CD4-positive, alpha-beta T cell (primary cell): Measurements from ENCODE around the gene SNRNP25. TPM values are rescaled to one million over a fixed set of nuclear protein-coding genes. Genes with fewer than 3 reads are reported as not detected.

Source experiments
- ATAC-seq: fragments of 200-7000 bp; cut with Tn5 transposase; one replicate; pipeline ENCODE4 v1.10.0; 2022; ENCODE audit warnings: mild to moderate bottlenecking; ENCODE audit not compliant: poor library complexity
- CTCF ChIA-PET: fragments of 350-600 bp; sonication (Branson Sonifier 250); formaldehyde crosslinking; loops from one replicate; lab custom pipeline; 2021; ENCODE audit warnings: antibody characterized with exemption, inconsistent platforms; lab: Charles Lee
- POLR2A ChIA-PET: fragments of 350-600 bp; sonication (Branson Sonifier 250); formaldehyde crosslinking; loops from one replicate; lab custom pipeline; 2021; ENCODE audit warnings: antibody characterized with exemption, inconsistent platforms; lab: Charles Lee
- DNase-seq, 14 experiments: peaks; one replicate each; pipeline ENCODE4 v3.0.0-alpha.2; 2013 to 2020; ENCODE audit warnings: mixed read lengths in 2 of 14
- H3K27ac ChIP-seq, 2 donors: one replicate each; pipeline versions ENCODE4 v1.5.1 to v1.7.0; 2013; ENCODE audit warnings: low read length in 2 of 2, low read depth in 1 of 2, mild to moderate bottlenecking in 1 of 2
- H3K27me3 ChIP-seq, 2 experiments: 1 replicate in 1 of 2; 2 replicates in 1 of 2; pipeline versions ENCODE4 v1.6.1 to v1.7.0; 2013; ENCODE audit warnings: low read length in 2 of 2, control low read depth in 1 of 2, mild to moderate bottlenecking in 1 of 2, moderate library complexity in 1 of 2; ENCODE audit not compliant: insufficient read depth in 2 of 2, control insufficient read depth in 1 of 2
- H3K36me3 ChIP-seq: one replicate; pipeline ENCODE4 v1.6.1; 2013; ENCODE audit warnings: low read length, control low read depth; ENCODE audit not compliant: insufficient read depth
- H3K4me1 ChIP-seq: one replicate; pipeline ENCODE4 v1.6.1; 2013; ENCODE audit warnings: low read length, control low read depth; ENCODE audit not compliant: insufficient read depth
- H3K4me3 ChIP-seq: one replicate; pipeline ENCODE4 v1.5.1; 2013; ENCODE audit warnings: mild to moderate bottlenecking, low read length, moderate library complexity
- H3K9me3 ChIP-seq, 2 experiments: 1 replicate in 1 of 2; 2 replicates in 1 of 2; pipeline versions ENCODE4 v1.6.1 to v1.7.0; 2013; ENCODE audit warnings: low read length in 2 of 2, mild to moderate bottlenecking in 2 of 2, control low read depth in 1 of 2, moderate library complexity in 1 of 2; ENCODE audit not compliant: control insufficient read depth in 1 of 2, insufficient read depth in 1 of 2
- H3K27ac Mint-ChIP-seq: one replicate; pipeline ENCODE4 v1.8.0; 2020; ENCODE audit warnings: mixed read lengths
- H3K27me3 Mint-ChIP-seq: one replicate; pipeline ENCODE4 v1.8.0; 2021; ENCODE audit warnings: mixed read lengths
- H3K36me3 Mint-ChIP-seq: one replicate; pipeline ENCODE4 v1.8.0; 2021; ENCODE audit warnings: low read depth, mixed read lengths
- H3K4me1 Mint-ChIP-seq: one replicate; pipeline ENCODE4 v1.8.0; 2021; ENCODE audit warnings: low read depth, mixed read lengths
- H3K4me3 Mint-ChIP-seq: one replicate; pipeline ENCODE4 v1.8.0; 2020; ENCODE audit warnings: mild to moderate bottlenecking, mixed read lengths
- H3K9me3 Mint-ChIP-seq: one replicate; pipeline ENCODE4 v1.8.0; 2020; ENCODE audit warnings: mixed read lengths
- intact Hi-C, 2 experiments: fragments of 100-400 bp; cut with DNase I in 1 of 2; cut with micrococcal nuclease in 1 of 2; formaldehyde crosslinking; loops; one replicate each; pipeline versions ENCODE4 v1.15.1 to v1.9.0; 2023 to 2025; cut with DNase I, micrococcal nuclease
- total RNA-seq, 174 experiments: library from RNA in 2 of 174; stranded (reverse) in 2 of 174; gene quantifications; one replicate each; pipeline ENCODE4 v1.2.3 and lab custom pipeline; 2021 to 2026
- TF ChIP-seq, protein P1 (sequence below): fragments of 200-600 bp; IDR thresholded peaks from one replicate; pipeline ENCODE4 v1.8.0; 2022; ENCODE audit warnings: antibody characterized with exemption, mild to moderate bottlenecking

Gene SNRNP25
- total RNA-seq, 2 experiments from 2014 or later, result 4.8 to 5.1 TPM

DNA sequence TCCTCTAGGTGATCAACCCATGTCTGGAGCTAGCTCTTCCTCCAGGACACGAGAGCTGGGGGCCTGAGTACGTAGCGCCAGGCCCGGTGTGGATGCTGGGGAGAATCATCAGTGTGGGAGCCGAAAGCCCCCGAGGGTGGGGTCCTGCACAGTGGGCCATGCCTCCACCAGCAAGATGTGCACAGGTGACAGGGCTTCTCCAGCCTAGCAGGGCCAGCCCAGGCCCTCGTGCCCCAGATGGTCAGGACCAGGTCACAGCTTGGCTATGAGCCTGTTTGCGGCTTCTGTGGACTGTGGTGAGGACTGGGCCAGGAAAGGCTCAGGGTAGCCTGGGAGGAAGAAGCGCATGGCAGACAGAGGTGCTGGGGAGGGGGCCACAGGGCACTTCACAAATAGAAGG lies 32.2 kb downstream of the SNRNP25 start:
- peaks cover 28% of the 10 kb centered on the region for H3K4me1 Mint-ChIP-seq
- TF ChIP-seq, protein P1, sequence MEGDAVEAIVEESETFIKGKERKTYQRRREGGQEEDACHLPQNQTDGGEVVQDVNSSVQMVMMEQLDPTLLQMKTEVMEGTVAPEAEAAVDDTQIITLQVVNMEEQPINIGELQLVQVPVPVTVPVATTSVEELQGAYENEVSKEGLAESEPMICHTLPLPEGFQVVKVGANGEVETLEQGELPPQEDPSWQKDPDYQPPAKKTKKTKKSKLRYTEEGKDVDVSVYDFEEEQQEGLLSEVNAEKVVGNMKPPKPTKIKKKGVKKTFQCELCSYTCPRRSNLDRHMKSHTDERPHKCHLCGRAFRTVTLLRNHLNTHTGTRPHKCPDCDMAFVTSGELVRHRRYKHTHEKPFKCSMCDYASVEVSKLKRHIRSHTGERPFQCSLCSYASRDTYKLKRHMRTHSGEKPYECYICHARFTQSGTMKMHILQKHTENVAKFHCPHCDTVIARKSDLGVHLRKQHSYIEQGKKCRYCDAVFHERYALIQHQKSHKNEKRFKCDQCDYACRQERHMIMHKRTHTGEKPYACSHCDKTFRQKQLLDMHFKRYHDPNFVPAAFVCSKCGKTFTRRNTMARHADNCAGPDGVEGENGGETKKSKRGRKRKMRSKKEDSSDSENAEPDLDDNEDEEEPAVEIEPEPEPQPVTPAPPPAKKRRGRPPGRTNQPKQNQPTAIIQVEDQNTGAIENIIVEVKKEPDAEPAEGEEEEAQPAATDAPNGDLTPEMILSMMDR, result no peak
- no peak overlapping the region for H3K27ac Mint-ChIP-seq
- Histone ChIP-seq H3K36me3 (peaks cover 48% of the 10 kb centered on the region), H3K9me3 (no peaks in the 10 kb centered on the region), H3K27ac (no peak overlapping the region), H3K27me3 (no peaks in the 10 kb centered on the region), H3K4me1 (peaks cover 25% of the 10 kb centered on the region), H3K4me3 (no peak overlapping the region)
- H3K27me3 Mint-ChIP-seq, result no peaks in the 10 kb centered on the region
- intact Hi-C loops, result no loop called here
- ChIA-PET POLR2A (interaction anchor here (0.6 to 0.8 kb wide), 2 partner anchors 11 to 21 kb away, joined by 3 read pairs; no protein-coding TSS in a partner anchor), CTCF (interaction anchor here (0.6 kb wide), 1 partner anchor 53 kb away, joined by 3 read pairs; no protein-coding TSS in a partner anchor)
- no peaks in the 10 kb centered on the region for H3K9me3 Mint-ChIP-seq
- H3K4me3 Mint-ChIP-seq, result no peak overlapping the region
- DNase-seq (no peak), ATAC-seq (no peak)
- peaks cover 28% of the 10 kb centered on the region for H3K36me3 Mint-ChIP-seq

DNA sequence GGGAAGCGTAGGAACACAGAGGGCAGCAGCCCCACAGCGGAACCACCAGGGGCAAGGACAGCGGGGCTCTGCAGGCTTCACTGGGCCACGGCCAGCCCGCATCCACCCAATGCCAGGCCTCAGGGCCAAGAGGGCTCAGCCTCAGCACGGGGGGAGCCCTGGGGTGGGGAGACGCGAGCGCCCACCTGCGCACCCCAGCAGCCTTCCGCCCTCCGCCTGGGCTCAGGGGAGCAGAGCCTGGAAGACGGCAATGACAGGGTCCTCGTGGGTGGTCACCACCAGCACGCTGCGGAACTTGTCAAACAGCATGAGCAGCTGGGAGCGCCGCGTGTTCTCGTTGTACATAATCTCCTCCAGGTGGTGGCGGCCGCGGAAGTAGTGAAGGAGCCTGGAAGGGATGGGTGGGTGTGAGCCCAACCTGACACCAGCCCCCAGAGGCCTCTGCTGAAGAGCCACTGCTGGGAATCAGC lies 32.9 kb downstream of the SNRNP25 start:
- H3K27ac ChIP-seq, result no peak overlapping the region
- intact Hi-C loops, result no loop called here
- H3K9me3 Mint-ChIP-seq, result no peaks in the 10 kb centered on the region
- no peak overlapping the region for H3K27ac Mint-ChIP-seq
- H3K4me1 ChIP-seq, result peaks cover 23% of the 10 kb centered on the region
- no peak overlapping the region for H3K4me3 Mint-ChIP-seq
- TF ChIP-seq, protein P1, result no peak
- DNase-seq, result no peak
- H3K36me3 ChIP-seq, result peaks cover 46% of the 10 kb centered on the region
- H3K4me1 Mint-ChIP-seq, result peaks cover 28% of the 10 kb centered on the region
- peaks cover 28% of the 10 kb centered on the region for H3K36me3 Mint-ChIP-seq
- ATAC-seq, result no peak
- H3K27me3 Mint-ChIP-seq, result no peaks in the 10 kb centered on the region
- no peaks in the 10 kb centered on the region for H3K9me3 ChIP-seq
- ChIA-PET CTCF (interaction anchor here (1.0 to 1.3 kb wide), 2 partner anchors 10 to 276 kb away, joined by 3 to 5 read pairs; no protein-coding TSS in a partner anchor), POLR2A (no interaction called here)
- H3K4me3 ChIP-seq, result no peak overlapping the region
- no peaks in the 10 kb centered on the region for H3K27me3 ChIP-seq

DNA sequence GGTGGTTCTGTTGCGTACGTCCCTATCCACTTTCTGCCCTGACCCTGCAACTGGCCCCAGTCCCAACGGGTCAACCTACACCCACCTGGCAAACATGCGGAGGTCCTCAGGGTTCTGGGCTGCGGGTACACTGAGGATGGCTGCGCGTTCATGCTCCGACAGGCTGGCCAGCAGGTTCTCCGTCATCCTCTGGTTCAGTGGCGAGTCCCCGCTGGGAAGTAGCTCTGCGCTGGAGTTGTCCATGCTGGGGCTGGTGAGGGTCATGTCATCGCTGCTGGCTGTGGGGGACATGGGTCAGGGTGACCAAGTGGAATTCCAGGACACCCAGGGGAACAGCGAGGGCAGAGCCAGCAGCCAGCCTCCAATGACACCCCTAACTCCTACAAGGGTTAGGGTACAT lies 35.0 kb downstream of the SNRNP25 start:
- ATAC-seq, result no peak
- Histone ChIP-seq H3K4me1 (peaks cover 18% of the 10 kb centered on the region), H3K27me3 (no peaks in the 10 kb centered on the region), H3K4me3 (no peak overlapping the region), H3K9me3 (no peaks in the 10 kb centered on the region), H3K27ac (no peak overlapping the region), H3K36me3 (peaks cover 45% of the 10 kb centered on the region)
- H3K27me3 Mint-ChIP-seq, result no peaks in the 10 kb centered on the region
- peaks cover 17% of the 10 kb centered on the region for H3K4me1 Mint-ChIP-seq
- H3K36me3 Mint-ChIP-seq, result peaks cover 26% of the 10 kb centered on the region
- ChIA-PET POLR2A (no interaction called here), CTCF (no interaction called here)
- DNase-seq, result no peak
- TF ChIP-seq, protein P1, result no peak
- H3K9me3 Mint-ChIP-seq, result no peaks in the 10 kb centered on the region
- H3K27ac Mint-ChIP-seq, result no peak overlapping the region
- intact Hi-C loops, result no loop called here
- no peak overlapping the region for H3K4me3 Mint-ChIP-seq
